SH-SY5Y (cell line): ENCODE results near the gene ULK4.

Experiments used
- GATA2 ChIP-seq: IDR thresholded peaks from 2 replicates; pipeline ENCODE4 v1.6.1; 2011; ENCODE audit warnings: mild to moderate bottlenecking, low read depth, low read length
- GATA3 ChIP-seq: IDR thresholded peaks from 2 replicates; pipeline ENCODE4 v1.6.1; 2011; ENCODE audit warnings: low read depth, mild to moderate bottlenecking, low read length, moderate library complexity

DNA sequence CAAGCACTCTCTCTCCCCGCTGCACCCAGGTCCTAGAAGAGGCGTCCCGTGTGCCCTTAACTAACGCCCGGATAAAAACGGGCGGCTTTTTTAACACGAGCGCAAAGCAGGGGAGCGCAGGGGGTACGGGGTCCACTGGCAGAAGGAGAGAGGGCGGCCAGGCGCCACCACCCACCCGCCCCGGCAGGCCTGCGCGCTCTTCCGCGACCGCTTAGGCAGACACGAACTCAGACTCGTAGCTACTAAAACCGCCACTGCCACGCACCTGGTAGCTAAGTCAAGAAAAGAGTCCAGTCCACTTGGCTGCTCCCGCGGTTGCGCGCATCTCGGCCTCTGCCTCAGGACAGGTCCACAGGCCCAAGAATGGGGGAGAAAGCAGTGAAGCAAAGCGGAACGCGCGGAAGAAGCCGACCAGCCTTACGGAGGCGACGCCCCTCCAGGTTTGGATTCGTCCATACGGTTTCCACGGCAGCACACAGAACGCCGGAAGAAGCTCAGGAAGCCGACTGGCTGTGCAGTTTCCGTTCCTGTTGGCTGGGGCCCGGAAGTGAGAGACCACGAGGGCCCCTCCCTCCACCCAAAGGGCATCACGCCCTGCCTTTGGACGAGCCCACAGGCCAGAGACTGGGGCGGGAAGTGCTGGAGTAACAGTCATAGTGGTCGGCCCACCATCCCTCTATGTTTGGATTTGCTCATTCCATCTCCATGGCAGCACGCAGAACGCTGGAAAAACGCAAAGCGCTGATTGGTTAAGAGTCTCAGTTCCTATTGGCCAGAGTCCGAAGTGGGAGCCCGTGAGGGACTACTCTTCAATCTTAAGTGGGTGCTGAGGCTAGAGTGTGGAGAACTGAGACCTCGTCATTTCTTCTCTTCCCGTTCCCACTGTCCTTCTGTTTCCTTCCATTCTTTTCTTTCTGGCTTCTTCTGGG, at the start of gene ULK4:
- no peak; the same call in 1 of the 2 replicates for TF ChIP-seq GATA2
- no peak for TF ChIP-seq GATA3
